CD4-positive, alpha-beta T cell treated with Interleukin-6 at 100 ng/mL for 8 hours (primary cell): ENCODE results near the gene BST1.
A peak's percentile ranks its signal among the peaks of the same experiment; 100 is the strongest.
"Not testable (repeated sequence)": the region's sequence is repeated elsewhere in the genome, so short reads cannot be mapped to it uniquely, and the experiment has no call there.

Experiments used
- DNase-seq: peaks from one replicate; pipeline ENCODE4 v3.0.0-alpha.2; 2020; ENCODE audit warnings: mixed read lengths, low spot score

BST1 gene

DNA sequence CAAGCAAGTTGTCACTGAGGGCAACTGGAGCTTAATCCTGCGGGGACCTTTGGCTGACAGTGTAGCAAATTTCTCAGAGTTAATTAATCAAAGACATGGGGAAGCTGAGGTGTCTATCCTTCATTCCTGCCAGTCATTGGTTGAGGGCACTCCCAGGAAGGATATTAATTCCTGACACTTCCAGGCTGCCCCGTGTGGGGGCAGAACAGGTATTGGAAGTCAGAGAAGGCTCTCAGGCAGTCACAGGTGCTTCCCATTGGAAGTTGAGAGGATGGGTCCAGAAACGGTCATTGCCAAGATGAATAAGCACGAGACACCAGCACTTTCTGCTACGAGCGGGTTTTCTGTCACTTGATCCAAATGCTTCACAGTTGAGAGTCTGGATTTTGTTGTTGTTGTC, 46.1 kb downstream of the BST1 start:
- no peak for DNase-seq

DNA sequence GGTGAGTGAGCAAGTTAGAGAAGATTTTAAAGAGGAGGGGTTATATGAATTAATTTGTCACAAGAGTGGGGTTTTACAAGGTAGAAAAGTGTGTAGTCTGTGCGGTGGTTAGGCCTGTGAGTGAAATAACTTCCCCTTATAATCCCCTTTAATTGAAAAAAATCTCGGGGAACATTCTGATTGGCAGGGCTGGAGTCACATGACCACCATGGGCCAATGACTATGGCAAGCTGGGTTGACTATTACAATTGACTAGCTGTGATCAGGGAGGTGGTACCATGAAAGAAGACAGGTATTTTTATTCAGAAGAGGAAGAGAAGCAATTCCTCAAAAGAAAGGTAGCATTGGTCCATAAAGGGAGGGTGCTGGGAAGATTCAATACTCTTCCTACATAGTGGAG, 48.3 kb downstream of the BST1 start:
- DNase-seq = no peak

DNA sequence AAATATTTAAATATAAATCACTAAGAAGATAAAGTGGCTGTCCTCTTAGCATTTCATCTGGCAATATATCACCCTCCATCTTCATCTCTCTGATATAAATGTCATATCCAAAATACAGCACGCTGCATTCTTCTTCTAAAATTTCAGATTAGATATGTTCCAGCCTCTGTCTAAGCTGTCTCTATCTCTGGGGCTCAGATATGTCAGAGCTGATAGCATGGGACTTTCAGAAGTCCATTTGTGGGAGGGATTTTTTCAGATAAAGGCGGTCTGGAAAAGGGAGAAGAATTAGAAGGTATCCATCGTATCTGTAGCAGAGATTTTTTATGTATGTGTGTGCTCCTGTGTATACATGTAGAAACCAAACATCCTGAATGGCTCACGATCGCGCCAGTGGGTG, 50.2 kb downstream of the BST1 start:
- no peak for DNase-seq

DNA sequence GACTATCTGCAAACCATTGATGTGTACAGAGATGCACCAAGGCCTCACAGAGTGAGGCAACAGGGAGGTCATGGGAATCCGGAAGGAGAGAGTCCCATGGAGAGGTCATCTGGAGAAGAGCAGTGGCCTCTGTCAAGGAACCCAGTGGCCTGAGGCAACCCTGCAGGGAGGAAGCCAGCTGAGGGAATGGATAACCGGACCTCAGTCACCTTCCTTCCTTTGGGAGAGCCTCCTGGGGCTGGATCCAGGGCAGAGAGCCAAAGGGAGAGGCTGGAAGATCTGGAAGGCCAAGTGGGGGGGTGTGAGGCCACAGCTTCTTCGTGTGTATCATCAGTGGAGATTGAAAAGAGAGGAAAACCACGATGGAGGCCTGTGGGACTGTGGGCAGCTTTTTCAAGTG, 50.9 kb downstream of the BST1 start:
- no peak for DNase-seq

DNA sequence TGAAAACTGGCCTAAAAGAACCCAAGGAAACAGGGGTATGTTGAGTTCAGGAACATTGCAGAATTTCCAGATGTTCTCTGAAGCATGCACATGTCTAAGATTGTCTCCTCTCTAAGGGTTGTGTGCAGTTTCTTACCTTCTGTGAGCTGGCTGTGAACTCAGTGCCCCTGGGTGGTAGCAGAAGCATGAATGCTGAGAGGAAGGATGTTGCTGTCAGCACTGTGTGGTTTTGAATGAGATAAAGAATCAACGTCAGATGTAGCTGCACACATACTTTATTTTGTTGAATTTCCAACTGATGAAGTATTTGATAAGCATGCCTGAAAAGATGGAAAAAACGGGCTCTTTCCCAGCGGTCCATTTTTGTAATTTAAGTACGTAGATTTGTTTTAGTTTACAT, 51.5 kb downstream of the BST1 start:
- peak; percentile 49 for DNase-seq

DNA sequence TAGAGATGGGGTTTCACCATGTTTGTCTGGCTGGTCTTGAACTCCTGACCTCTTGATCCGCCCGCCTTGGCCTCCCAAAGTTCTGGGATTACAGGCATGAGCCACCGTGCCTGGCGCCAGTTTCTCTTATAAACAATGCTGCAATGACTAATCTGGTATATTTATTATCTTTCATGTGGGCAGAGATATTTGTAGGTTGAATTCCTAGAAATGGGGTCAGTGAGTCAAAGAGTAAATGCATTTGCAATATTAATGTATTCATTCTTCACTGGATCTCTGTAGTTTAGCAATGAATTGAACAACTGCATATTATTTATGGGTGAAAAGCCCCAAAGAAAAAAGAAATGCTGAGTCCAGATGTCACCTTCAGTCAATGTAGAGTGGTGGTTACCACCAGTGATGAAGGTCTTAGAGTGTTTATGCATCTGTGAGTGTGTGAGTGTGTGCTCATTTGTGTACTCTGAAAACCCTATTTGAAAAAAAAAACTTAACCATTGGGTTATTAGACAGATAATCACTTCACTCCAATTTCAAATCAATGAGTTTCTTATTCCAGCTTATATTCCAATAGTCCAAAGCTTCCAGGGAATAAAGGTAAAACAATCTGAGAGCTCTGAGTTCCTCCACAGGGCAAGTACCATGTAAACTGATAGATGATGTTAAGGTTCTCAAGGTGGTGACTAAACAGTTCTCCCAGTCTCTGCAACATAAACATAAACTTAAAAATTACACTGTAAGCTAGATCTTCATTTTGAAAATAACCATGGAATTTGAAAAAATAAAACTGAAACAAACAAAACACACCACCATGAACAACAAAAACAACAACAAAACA, 52.7 kb downstream of the BST1 start:
- DNase-seq = no peak

DNA sequence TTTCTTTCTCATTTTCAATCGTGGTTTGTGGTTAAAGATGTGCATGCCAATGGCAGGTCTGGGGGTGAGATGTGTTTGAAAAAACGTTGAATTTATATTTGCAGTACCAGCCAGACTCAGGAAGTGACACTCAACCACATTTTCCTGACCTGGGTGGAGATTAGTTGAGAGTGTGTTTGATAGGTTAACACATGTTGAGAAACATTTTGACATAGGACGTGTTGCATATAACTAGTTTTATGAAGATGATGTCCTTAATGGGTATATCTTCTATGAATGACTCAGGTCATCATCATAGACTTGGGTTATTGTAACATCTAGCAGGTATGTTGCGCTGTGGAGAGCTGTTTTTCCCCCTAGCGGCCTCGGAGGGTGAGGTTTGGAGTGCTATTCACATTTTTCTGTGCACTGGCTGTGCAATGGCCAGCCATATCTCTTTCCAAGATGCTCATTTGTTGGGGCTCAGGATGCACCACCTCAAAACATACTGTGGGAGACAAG, 53.5 kb downstream of the BST1 start:
- DNase-seq = peak; percentile 78

DNA sequence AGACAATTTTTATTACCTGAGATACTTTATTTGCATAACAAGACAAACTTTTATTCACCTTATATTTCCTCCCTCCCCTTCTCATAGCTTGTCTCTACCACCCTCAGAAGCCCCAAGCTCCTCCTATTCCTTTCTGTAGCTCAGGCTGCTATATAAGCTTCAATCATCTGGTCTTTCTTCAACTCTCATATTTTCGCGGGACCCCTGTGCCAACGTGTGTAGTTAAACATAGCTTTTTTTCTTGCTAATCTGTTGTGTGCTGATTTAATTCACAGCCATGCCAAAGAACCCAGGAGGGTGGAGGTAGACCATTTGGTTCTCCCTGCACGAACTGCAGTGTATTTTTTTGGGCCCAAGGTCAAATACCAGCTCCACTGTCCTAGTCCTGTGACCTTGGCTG, 54.2 kb downstream of the BST1 start:
- no peak for DNase-seq

DNA sequence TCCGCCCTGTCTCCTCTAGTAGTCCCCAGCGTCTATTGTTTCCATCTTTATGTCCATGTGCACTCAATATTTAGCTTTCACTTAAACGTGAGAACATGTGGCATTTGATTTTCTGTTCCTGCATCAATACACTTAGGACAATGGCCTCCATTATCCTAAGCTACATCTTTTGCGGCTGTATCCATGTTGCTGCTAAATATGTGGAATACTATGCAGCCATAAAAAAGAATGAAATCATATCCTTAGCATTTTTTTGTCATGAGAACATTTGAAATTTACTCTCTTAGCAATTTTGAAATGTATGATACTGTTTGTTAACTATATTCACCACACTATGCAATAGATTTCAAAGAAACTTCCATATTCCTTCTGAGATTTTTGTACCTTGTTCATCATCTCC, 55.4 kb downstream of the BST1 start:
- DNase-seq = no peak

DNA sequence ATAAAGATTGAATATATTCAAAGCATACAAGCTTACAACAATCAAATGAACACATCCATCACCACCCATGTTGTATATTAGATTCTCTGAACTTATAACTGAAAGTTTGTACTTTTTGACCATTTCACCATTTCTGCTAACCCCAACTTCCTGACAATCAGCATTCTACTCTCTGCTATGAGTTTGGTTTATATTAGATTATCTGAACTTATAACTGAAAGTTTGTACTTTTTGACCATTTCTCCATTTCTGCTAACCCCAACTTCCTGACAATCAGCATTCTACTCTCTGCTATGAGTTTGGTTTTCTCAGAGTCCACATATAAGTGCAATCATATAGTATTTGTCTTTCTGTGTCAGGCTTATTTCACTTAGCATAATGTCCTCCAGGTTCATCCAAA, 59.6 kb downstream of the BST1 start:
- not testable (repeated sequence) for DNase-seq

DNA sequence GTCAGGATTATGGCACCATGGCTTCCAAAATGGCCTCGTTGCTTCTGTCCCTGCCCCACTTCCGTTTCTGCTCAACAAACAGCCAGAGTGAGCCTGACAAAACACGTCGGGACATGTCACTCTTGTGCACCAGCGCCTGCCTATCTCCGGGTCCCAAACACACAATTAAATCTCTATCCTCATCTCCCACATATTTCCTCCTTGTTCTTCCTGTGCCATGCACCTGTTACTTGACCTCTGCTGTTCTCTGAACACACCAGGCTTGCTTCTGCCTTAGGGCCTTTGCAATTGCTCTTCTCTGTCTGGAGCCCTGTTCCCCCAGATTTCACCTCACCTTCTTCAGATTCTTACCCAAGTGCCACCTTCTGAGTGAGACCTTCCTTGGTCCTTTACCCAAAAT, 62.5 kb downstream of the BST1 start:
- DNase-seq = peak; percentile 14

DNA sequence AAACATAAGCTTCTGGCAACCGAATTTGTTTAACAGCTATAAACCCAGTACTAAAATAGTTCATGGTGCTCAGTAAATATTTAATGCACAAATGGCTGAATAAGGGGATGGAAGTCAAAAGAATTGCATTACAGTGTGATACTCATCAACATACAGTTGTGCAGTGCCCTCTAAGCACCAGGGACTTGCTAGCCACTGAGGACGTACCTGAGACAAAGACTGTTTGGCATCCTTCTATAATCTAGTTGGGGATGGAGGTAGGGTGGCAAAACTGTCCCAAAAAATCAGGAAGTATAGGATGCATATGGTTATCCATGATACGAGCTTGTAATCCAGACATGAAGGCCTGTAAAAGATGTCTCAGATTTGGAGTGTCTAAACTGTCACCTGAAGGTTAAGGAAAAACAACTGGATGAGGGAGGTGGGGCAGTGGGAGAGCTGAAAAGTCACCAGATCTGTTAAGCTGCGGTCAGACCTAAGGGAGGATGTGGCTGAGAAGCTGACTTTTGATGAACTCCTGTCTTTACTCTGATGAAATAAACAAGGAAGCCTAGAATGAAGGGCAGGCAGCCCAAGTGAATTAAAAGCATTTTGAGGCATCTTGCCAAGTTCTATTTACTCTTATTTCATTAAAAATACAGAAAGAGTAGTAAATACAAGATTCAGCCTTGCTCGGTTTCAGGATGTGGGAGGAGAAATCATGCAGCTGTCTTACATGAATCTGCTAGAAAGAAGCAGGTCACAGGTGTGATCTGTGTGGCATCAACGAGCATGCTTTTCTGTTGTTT, 63.2 kb downstream of the BST1 start:
- peak; percentile 61 for DNase-seq

DNA sequence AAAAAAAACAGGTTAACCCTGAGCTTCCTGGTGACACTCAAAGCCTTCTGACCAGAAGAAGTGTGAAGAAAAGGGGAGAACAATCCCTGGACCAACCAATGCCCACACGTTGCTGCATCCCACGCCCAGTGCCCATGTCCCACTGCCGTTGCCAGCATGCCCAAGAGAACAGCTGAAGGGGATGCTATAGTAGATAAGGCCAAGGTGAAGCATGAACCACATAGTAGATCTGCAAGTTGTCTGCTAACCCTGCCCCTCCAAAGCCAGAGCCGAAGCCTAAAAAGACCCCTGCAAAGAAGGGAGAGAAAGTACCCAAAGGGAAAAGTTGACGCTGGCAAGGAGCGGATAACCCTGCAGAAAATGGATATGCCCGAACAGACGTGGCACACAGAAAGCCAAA, 64.0 kb downstream of the BST1 start:
- DNase-seq = no peak

DNA sequence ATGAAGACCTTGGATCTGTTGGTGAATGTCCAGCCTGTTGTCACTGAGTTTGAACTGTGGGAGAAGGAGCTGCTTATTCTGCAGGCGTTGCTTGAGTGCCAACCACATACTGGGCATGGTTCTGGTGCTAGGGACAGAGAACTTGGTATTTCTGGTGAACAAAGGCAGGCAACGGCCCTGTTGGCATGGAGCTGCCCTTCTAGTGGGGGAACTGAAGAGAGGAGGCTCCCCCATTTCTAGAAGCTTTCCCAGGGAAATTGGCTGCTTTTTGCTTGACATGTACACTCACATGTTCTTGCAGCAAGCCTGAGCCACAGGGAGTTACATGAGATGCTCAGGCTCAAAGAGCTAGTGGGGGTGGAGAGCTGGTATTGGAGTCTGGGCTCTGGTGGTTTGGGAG, 66.3 kb downstream of the BST1 start:
- DNase-seq = no peak

DNA sequence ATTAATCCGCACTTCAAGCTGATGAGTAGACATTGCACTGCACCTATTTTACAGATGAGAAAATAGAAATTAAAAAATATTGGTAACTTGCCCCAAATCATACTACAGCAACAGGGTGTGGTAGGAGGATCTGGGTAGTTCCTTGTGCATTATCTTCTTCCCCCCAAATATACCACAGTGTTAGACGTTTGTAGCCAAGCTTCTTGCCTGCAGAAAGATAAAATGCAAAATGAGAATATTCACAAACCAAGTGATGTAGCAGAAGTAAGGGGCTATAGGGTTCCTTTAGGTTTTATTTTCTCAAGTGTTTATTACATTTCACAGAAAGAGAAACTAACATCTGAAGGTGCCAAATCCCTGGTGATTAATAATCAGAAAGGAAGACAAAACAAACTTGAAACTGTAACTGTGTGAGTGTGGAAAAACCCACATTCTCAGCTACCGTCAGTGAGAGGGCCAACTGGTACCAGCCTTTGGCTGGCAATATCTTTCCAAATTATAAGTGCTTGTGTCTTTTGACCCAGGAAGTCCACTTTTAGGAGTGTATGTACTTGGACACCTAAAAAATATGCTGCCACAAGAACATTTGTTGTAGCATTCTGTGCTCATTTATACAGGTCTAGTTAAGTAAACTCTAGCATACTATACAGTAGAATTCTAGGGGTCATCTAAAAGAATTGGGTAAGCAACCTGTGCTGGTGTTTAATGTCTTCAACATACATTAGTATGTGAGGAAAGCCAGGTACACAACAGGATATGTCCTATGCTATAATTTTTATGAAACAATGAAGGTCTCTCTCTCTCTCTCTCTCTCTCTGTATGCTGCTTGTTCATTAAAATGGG, 68.6 kb downstream of the BST1 start:
- no peak for DNase-seq

DNA sequence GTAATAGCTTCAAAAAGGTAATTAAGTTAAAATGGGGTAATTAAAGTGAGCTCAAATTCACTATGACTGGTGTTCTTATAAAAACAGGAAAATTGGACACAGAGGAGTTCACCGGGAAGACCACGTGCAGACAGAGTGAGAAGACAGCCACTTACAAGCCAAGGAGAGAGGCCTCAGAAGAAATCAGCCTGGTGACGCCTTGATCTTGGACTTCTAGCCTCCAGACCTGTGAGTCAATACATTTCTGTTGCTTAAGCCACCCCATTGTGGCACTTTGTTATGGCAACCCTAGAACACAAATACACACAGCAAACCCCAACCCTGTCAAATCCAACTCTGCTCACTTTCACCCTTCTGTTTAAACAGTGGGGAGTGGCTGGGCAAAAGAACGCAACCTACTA, 71.2 kb downstream of the BST1 start:
- no peak for DNase-seq

DNA sequence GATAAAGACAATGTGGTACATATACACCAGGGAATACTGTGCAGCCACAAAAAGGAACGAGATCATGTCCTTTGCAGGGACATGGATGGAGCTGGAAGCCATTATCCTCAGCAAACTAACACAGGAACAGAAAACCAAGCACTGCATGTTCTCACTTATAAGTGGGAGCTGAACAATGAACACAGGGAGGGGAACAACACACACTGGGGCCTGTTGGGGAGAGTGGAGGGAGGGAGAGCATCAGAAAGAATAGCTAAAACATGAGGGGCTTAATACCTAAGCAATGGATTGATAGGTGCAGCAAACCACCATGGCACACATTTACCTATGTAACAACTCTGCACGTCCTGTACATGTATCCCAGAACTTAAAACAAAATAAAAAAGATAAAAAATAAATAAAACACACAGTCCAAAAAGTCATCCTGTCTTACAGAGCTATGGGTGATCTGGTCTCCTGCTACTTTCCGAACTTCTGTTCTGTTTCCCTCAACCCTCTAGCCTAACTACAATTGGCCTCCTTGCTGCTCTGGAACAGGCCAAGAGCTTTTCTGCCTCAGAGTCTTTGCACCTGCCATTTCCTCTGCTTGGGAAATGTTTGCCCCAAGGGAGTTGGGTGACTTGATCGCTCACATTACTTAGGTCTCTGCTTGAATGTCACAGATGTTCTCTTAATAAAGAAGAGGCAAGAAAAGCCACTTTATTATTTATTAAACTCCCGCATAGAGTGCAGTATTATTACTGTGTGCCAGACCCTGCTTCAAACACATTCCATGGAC, 74.2 kb downstream of the BST1 start:
- DNase-seq = no peak

DNA sequence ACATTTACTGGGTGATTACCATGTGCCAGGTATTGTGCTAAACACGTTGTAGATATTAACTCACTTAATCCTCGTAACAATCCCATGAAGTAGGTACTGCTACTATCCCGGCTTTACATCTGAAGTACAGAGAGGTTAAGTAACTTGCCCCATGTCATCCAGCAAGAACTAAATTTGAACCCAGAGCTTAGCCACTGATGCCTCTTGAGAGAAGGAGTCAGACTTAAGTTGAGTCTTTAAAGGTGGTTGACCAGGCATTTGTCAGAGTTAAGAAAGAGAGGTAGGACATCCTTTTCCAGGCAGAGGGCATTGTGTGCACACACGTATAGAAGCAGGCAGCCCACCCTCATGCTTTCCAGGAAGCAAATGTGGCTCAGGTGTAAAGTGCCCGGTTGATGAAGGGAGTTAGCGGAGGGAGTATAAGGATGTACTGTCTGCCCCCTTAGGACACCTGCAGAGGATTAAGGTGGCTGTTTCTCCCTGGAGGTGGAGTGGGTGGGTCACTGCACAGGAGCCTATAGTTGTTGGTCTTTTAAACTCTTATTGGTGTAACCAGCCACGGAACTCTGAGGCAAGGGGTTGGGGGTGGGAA, 74.9 kb downstream of the BST1 start:
- DNase-seq = no peak

DNA sequence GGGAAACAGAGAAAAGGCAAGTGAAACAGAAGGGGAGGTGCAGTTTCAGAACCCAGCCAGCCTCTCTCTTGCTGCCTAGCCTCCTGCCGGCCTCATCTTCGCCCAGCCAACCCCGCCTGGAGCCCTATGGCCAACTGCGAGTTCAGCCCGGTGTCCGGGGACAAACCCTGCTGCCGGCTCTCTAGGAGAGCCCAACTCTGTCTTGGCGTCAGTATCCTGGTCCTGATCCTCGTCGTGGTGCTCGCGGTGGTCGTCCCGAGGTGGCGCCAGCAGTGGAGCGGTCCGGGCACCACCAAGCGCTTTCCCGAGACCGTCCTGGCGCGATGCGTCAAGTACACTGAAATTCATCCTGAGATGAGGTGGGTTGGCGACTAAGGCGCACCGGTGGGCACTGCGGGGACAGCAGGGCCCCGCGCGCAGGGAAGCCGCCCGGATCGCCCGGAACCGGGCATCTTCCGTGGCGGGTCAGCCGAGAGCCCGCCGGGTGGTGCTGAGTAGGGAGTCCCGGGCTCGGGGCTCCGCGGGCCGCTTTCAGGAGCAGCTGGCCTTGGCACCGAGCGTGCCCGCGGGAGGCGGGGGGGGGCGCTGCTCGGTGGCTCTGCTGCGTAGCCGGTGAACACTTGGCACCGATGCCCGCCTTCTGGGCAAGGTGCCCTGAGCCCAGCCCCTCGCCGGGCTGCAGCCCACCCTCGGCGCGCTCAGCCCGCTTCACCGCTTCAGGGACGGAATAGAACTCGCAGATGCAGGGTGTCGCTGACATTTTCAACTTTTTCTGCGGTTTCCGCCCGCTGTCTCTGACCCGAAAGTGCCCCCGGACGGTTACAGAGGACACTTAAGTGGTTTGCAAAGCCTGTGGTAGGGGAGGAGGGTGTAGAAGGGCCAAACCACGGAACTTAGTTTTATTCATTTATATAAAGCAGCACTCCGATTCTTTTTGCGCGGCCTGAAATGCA, 75.7 kb downstream of the BST1 start, which contains the start of gene CD38:
TSS of gene CD38 (plus strand) at position 40 of the 953 bp plus-strand sequence. CDS start at position 127, 87 bp downstream.
- peak; percentile 34 for DNase-seq

DNA sequence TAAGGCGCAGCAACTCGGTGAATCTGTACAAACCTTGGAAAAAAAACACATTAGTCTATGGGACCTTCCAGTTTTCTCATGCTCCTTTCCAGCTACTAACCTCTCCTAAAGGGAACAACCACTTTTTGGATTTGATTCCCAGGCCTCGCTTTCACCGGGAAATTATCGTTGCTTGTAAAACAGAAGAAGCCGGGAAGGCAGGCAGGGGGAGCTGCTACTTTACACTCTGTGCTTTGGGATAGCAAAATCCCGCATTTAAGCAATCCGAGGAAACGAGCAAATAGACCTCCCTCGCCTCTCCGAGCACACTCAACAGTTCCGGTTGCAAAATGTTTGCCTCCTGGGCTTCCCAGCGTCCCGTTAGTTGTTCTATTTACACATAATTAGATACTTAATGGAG, 76.4 kb downstream of the BST1 start:
- DNase-seq = no peak
